GM12878 (cell line): ENCODE data around the gene FICD. TPM values are rescaled to one million over a fixed set of nuclear protein-coding genes. Genes with fewer than 3 reads are reported as not detected.

Source experiments
- ATAC-seq: fragments of 200-7000 bp; cut with Tn5 transposase; 3 replicates; pipeline ENCODE4 v1.9.1; 2020; ENCODE audit warnings: mild to moderate bottlenecking, moderate library complexity
- BruUV-seq: library from RNA; stranded (reverse); fragments of 400-500 nt; replicated peaks from 2 replicates; lab custom pipeline; 2021; lab: Mats Ljungman, UMichigan
- CTCF ChIA-PET: fragments of 300-600 bp; sonication (Branson Sonifier 250); formaldehyde crosslinking; extraction: SDS; loops from one replicate; lab custom pipeline; 2021; ENCODE audit warnings: inconsistent platforms; lab: Yijun Ruan, JAX
- POLR2A ChIA-PET: fragments of 350-600 bp; formaldehyde crosslinking; extraction: SDS; loops from one replicate; lab custom pipeline; 2021; ENCODE audit warnings: inconsistent platforms; lab: Charles Lee
- RAD21 ChIA-PET: fragments of 300-600 bp; sonication (Branson Sonifier 250); formaldehyde crosslinking; loops from one replicate; lab custom pipeline; 2023; ENCODE audit warnings: antibody characterized with exemption; ENCODE audit not compliant: unreplicated experiment; lab: Charles Lee
- SMC1A ChIA-PET: fragments of 300-600 bp; sonication (Branson Sonifier 250); formaldehyde crosslinking; loops from one replicate; lab custom pipeline; 2023; ENCODE audit not compliant: unreplicated experiment, uncharacterized antibody; lab: Charles Lee
- DNase-seq: peaks from one replicate; pipeline ENCODE4 v3.0.0-alpha.2; 2011; ENCODE audit warnings: low read depth, low spot score
- FAIRE-seq: peaks from 3 replicates; lab custom pipeline; 2011; peaks lifted over from hg19 to GRCh38; lab: Jason Lieb, UNC
- H2AFZ ChIP-seq: 2 replicates; pipeline ENCODE4 v1.6.0; 2011; ENCODE audit warnings: low read depth, low read length, control low read depth; ENCODE audit not compliant: control insufficient read depth
- H3K27ac ChIP-seq: 2 replicates; pipeline ENCODE4 v1.5.1; 2011; ENCODE audit warnings: control low read depth; ENCODE audit not compliant: control insufficient read depth, insufficient read depth
- H3K27me3 ChIP-seq, 2 experiments: replicated peaks in 1 of 2; 2 replicates each; pipeline versions ENCODE4 v1.6.0 to v1.6.1; 2011; ENCODE audit warnings: low read length in 1 of 2; ENCODE audit not compliant: control insufficient read depth in 2 of 2, insufficient read depth in 2 of 2
- H3K36me3 ChIP-seq, 2 experiments: 2 replicates each; pipeline ENCODE4 v1.5.1; 2011; ENCODE audit warnings: low read length in 1 of 2; ENCODE audit not compliant: control insufficient read depth in 2 of 2, insufficient read depth in 2 of 2
- H3K4me1 ChIP-seq: 2 replicates; pipeline ENCODE4 v1.6.1; 2011; ENCODE audit warnings: mild to moderate bottlenecking, low read length, moderate library complexity, mixed read lengths; ENCODE audit not compliant: control insufficient read depth, insufficient read depth
- H3K4me2 ChIP-seq: 2 replicates; pipeline ENCODE4 v1.6.0; 2011; ENCODE audit warnings: control low read depth; ENCODE audit not compliant: control insufficient read depth, insufficient read depth
- H3K4me3 ChIP-seq: fragments of 200-600 bp; sonication (generic); 2 replicates; pipeline ENCODE4 v1.5.1; 2016
- H3K79me2 ChIP-seq: 2 replicates; pipeline ENCODE4 v1.6.0; 2011; ENCODE audit warnings: low read length; ENCODE audit not compliant: control insufficient read depth, insufficient read depth
- H3K9ac ChIP-seq: 2 replicates; pipeline ENCODE4 v1.8.0; 2011; ENCODE audit warnings: low read length, control low read depth, mixed read lengths; ENCODE audit not compliant: control insufficient read depth, insufficient read depth
- H3K9me3 ChIP-seq: replicated peaks from 3 replicates; pipeline ENCODE4 v1.5.1; 2011; ENCODE audit warnings: mild to moderate bottlenecking, low read length; ENCODE audit not compliant: control insufficient read depth, insufficient read depth
- H4K20me1 ChIP-seq: 2 replicates; pipeline ENCODE4 v1.6.0; 2011; ENCODE audit not compliant: control insufficient read depth, insufficient read depth
- BCL11A ChIP-seq: IDR thresholded peaks from 2 replicates; pipeline ENCODE4 v1.6.1; 2011; ENCODE audit warnings: low read depth, low read length
- EGR1 ChIP-seq, 2 experiments: IDR thresholded peaks; 1 replicate in 1 of 2; 2 replicates in 1 of 2; pipeline ENCODE4 v1.6.1; 2011 to 2012; ENCODE audit warnings: low read depth in 2 of 2, low read length in 2 of 2, borderline replicate concordance in 1 of 2, mild to moderate bottlenecking in 1 of 2, moderate library complexity in 1 of 2
- HDAC2 ChIP-seq: fragments of 200-600 bp; sonication (generic); IDR thresholded peaks from 2 replicates; pipeline ENCODE4 v1.6.1; 2017
- HDGF ChIP-seq: fragments of 450-650 bp; IDR thresholded peaks from 2 replicates; pipeline ENCODE4 v1.6.1; 2016; ENCODE audit warnings: antibody characterized with exemption
- JUNB ChIP-seq: IDR thresholded peaks from 2 replicates; pipeline ENCODE4 v1.6.1; 2016; ENCODE audit warnings: antibody characterized with exemption, mild to moderate bottlenecking
- NR2C2 ChIP-seq: IDR thresholded peaks from 2 replicates; pipeline ENCODE4 v1.6.1; 2011; ENCODE audit warnings: borderline replicate concordance, low read depth; ENCODE audit not compliant: control insufficient read depth, insufficient read length
- POU2F2 ChIP-seq: IDR thresholded peaks from 3 replicates; pipeline ENCODE4 v1.6.1; 2011; ENCODE audit warnings: low read depth, mild to moderate bottlenecking, low read length, borderline replicate concordance
- RB1 ChIP-seq: fragments of 450-650 bp; formaldehyde crosslinking; IDR thresholded peaks from 2 replicates; pipeline ENCODE4 v1.6.1; 2017; ENCODE audit warnings: mild to moderate bottlenecking, borderline replicate concordance
- RBBP5 ChIP-seq: fragments of 200-600 bp; sonication (generic); conservative IDR thresholded peaks from 2 replicates; pipeline ENCODE4 v1.6.1; 2016
- RELA ChIP-seq: fragments of 450-650 bp; IDR thresholded peaks from 2 replicates; pipeline ENCODE4 v1.8.0; 2014; ENCODE audit warnings: borderline replicate concordance; ENCODE audit not compliant: partially characterized antibody
- SMC3 ChIP-seq: IDR thresholded peaks from 2 replicates; pipeline ENCODE4 v1.6.1; 2011; ENCODE audit warnings: low read length, improper control_type of control experiment, borderline replicate concordance
- STAT1 ChIP-seq: fragments of 450-650 bp; conservative IDR thresholded peaks from 2 replicates; pipeline ENCODE4 v1.6.1; 2014; ENCODE audit warnings: antibody characterized with exemption, mild to moderate bottlenecking
- WGBS: methylation state at CpG from one replicate; pipeline ENCODE4 v1.1.6; 2016; ENCODE audit warnings: low lambda C conversion rate; ENCODE audit not compliant: insufficient replicate concordance, insufficient coverage; ENCODE audit errors: missing lambda C conversion rate; 5-methylcytosine and 5-hydroxymethylcytosine counted together
- in situ Hi-C: fragments of 300-500 bp; cut with MboI; formaldehyde crosslinking; loops from 9 replicates; pipeline ENCODE4 v1.14.3; 2018; ENCODE audit warnings: mixed read lengths
- intact Hi-C: fragments of 100-400 bp; cut with micrococcal nuclease; formaldehyde crosslinking; loops from one replicate; pipeline ENCODE4 v1.14.2; 2022; ENCODE audit not compliant: unreplicated experiment
- polyA plus RNA-seq, 11 experiments: library from polyadenylated mRNA; depleted of rRNA in 4 of 11; unstranded in 6 of 11; stranded (reverse) in 5 of 11; fragments of >200 nt; fragmentation: Nextera tagmentation in 4 of 11; fragmentation: Illumina TruSeq in 1 of 11; extraction: Ambion mirVana in 4 of 11; extraction: Trizol in 1 of 11; gene quantifications; 1 replicate in 1 of 11; 2 replicates in 10 of 11; pipeline versions ENCODE4 v1.2.1 to v1.2.3, GENCODE V29; 2011 to 2016; ENCODE audit warnings: inconsistent platforms in 2 of 11, missing spikeins in 2 of 11, low read depth in 1 of 11
- total RNA-seq, 4 experiments: library from RNA; depleted of rRNA in 3 of 4; stranded (reverse); fragments of >200 nt in 3 of 4; fragmentation: Illumina TruSeq in 1 of 4; extraction: Trizol in 1 of 4; gene quantifications; 2 replicates each; pipeline versions ENCODE4 v1.2.1 to v1.2.3, GENCODE V29; 2013 to 2021

FICD gene
- total and polyA plus RNA-seq, 10 of the 15 experiments (the other 5 are each of a cell fraction or from before 2014, with no cell fraction given), result 1.1 to 9.4 (median 4.3) TPM

DNA sequence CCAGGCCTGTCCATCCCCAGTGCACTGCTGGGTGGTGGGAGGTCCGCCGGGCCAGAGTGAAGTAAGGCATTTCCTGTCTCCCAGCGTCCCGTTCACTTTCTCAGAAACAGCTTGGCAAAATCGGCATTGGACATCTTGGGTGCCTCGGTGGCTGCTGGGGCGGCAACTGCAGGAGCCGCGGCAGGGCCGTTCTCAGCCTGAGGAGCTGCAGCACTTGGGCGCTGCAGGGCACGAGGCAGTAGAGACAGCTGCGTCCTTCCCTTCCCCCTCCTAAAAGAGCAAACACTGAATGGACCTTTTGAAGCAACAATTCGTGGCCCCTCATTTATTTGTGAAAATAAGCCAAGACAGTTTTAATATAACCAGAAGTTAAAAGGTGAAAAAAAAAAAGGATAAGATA, 8.3 kb downstream of the FICD start:
- H3K36me3 ChIP-seq, result peaks cover 58 to 62% of the 10 kb centered on the region in 2 experiments
- 94% methylated on average over 14 of the region's 14 CpGs for WGBS
- in situ Hi-C loops (loop anchor here (25.0 kb wide), 1 partner anchor 836 kb away; the partner anchor contains the start of gene PWP1), intact Hi-C loops (no loop called here)
- ATAC-seq (no peak), DNase-seq (no peak), FAIRE-seq (no peak)
- no peak overlapping the region for H3K9ac ChIP-seq
- SMC1A ChIA-PET, result interaction anchor here (1.2 kb wide), 1 partner anchor 11 kb away, joined by 4 read pairs; no protein-coding TSS in a partner anchor
- POLR2A ChIA-PET, result no interaction called here
- H3K79me2 ChIP-seq, result peaks cover 1% of the 10 kb centered on the region; the same call in 1 of the 2 replicates
- TF ChIP-seq NR2C2 (no peak), RELA (no peak), RB1 (no peak), STAT1 (no peak), HDGF (no peak), BCL11A (no peak), JUNB (no peak), RBBP5 (no peak), HDAC2 (no peak), SMC3 (no peak), POU2F2 (no peak), EGR1 (IDR thresholded peaks at IDR 0.05; ENCODE audit: borderline replicate concordance in 1 of 2, low read depth in 2 of 2, low read length in 2 of 2) (no peak)
- no peak overlapping the region for H2AFZ ChIP-seq
- BruUV-seq, result no TSS peak
- H3K27ac ChIP-seq, result no peak overlapping the region
- RAD21 ChIA-PET, result interaction anchor here (0.7 kb wide), 1 partner anchor 34 kb away, joined by 3 read pairs; no protein-coding TSS in a partner anchor
- H3K4me2 ChIP-seq, result no peak overlapping the region
- CTCF ChIA-PET, result no interaction called here
- H3K27me3 ChIP-seq, result no peaks in the 10 kb centered on the region
- peaks cover 5% of the 10 kb centered on the region for H3K4me1 ChIP-seq
- no peak overlapping the region for H3K4me3 ChIP-seq
- H4K20me1 ChIP-seq, result peaks cover 3% of the 10 kb centered on the region
- no peaks in the 10 kb centered on the region for H3K9me3 ChIP-seq
